D721Med (cell line): ENCODE data around the gene OOSP2.

ENCODE experiments used
- DNase-seq: peaks from one replicate; pipeline ENCODE4 v3.0.0; 2011; ENCODE audit warnings: low spot score; ENCODE audit not compliant: insufficient read length
- FAIRE-seq: peaks from 2 replicates; lab custom pipeline; 2011; peaks lifted over from hg19 to GRCh38; lab: Jason Lieb, UNC
- CTCF ChIP-seq: IDR thresholded peaks from 2 replicates; pipeline ENCODE4 v1.5.1; 2012; ENCODE audit warnings: mild to moderate bottlenecking, control low read depth; ENCODE audit not compliant: insufficient read depth; ENCODE audit errors: missing control alignments

Gene OOSP2

GRCh38 chr11:60040109-60040508 is at the start of gene OOSP2:
Gene OOSP2 (plus strand): TSS chr11:60040409. CDS start chr11:60040460, 51 bp downstream.
- no peak for TF ChIP-seq CTCF
- DNase-seq (no peak), FAIRE-seq (no peak)

- DNase-seq (no peak), FAIRE-seq (no peak)
- TF ChIP-seq CTCF, result no peak
These were observed 49.8 kb upstream of the OOSP2 start for GRCh38 chr11:59990421-59990820.

- TF ChIP-seq CTCF, result no peak
- no peak for DNase-seq
- FAIRE-seq, result no peak
These were observed 47.8 kb upstream of the OOSP2 start for GRCh38 chr11:59992425-59992824.

- DNase-seq (no peak), FAIRE-seq (no peak)
- TF ChIP-seq CTCF, result no peak
These were observed 42.4 kb upstream of the OOSP2 start for GRCh38 chr11:59997800-59998199.

GRCh38 chr11:59999691-60000090 is 40.5 kb upstream of the OOSP2 start:
- FAIRE-seq (no peak), DNase-seq (no peak)
- TF ChIP-seq CTCF, result no peak

- FAIRE-seq, result no peak
- DNase-seq, result no peak
- no peak for TF ChIP-seq CTCF
These were observed 36.5 kb upstream of the OOSP2 start for GRCh38 chr11:60003729-60004128.

- no peak for DNase-seq
- TF ChIP-seq CTCF, result no peak
- no peak for FAIRE-seq
These were observed 34.8 kb upstream of the OOSP2 start for GRCh38 chr11:60005360-60005759.
